BJ (cell line): ENCODE measurements around the gene KLC1. TPM values are rescaled to one million over a fixed set of nuclear protein-coding genes. Genes with fewer than 3 reads are reported as not detected.

ENCODE experiments used
- CTCF ChIA-PET: fragments of 350-600 bp; formaldehyde crosslinking; extraction: SDS; loops from one replicate; lab custom pipeline; 2021; ENCODE audit warnings: antibody characterized with exemption, inconsistent platforms; lab: Yijun Ruan, JAX
- POLR2A ChIA-PET: fragments of 300-600 bp; sonication (Branson Sonifier 250); formaldehyde crosslinking; extraction: SDS; loops from one replicate; lab custom pipeline; 2021; ENCODE audit warnings: antibody characterized with exemption; lab: Charles Lee
- DNase-seq: peaks from one replicate; pipeline ENCODE4 v3.0.0-alpha.2; 2011; ENCODE audit warnings: low read depth
- H3K27me3 ChIP-seq: 2 replicates; pipeline ENCODE4 v1.6.0; 2011; ENCODE audit warnings: low read length; ENCODE audit not compliant: control insufficient read depth, insufficient read depth
- H3K36me3 ChIP-seq: 2 replicates; pipeline ENCODE4 v1.5.1; 2011; ENCODE audit warnings: low read length; ENCODE audit not compliant: control insufficient read depth, insufficient read depth
- H3K4me3 ChIP-seq: 2 replicates; pipeline ENCODE4 v1.5.1; 2011; ENCODE audit warnings: low read depth, mild to moderate bottlenecking, control low read depth, low read length
- polyA plus RNA-seq: library from polyadenylated mRNA; depleted of rRNA; stranded (reverse); fragments of >200 nt; gene quantifications from 2 replicates; pipeline ENCODE4 v1.2.3, GENCODE V29; 2011
- TF ChIP-seq, protein P1 (sequence below): IDR thresholded peaks from 2 replicates; pipeline ENCODE4 v1.5.1; 2011; ENCODE audit warnings: low read depth, mild to moderate bottlenecking, control low read depth, inconsistent platforms, low read length, moderate library complexity; ENCODE audit not compliant: insufficient read depth

KLC1 gene
- polyA plus RNA-seq, 1 experiment: 112 TPM

DNA sequence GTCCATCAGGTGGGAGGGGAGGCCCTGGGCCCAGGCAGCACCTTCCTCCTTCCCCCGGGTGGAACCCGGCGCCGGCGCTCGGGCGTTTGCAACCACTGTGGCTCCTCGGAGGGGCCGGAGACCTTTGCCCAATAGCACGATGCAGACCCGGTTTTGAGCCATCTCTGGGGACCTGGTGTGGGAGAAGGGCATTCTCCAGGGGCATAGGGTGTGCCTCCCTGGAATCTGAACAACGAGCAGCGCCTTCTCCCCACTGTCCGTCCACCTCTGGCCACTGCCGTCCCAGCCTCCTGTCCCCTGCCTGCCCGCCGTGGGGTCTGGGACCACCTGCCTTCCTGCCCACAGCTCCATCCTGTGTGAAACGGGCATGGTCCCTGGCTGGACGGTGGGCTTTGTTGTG is 99.1 kb downstream of the KLC1 start:
- H3K4me3 ChIP-seq: no peak overlapping the region
- no peak for DNase-seq
- no peaks in the 10 kb centered on the region for H3K27me3 ChIP-seq
- CTCF ChIA-PET: no interaction called here
- peaks cover 32% of the 10 kb centered on the region for H3K36me3 ChIP-seq
- TF ChIP-seq, protein P1, sequence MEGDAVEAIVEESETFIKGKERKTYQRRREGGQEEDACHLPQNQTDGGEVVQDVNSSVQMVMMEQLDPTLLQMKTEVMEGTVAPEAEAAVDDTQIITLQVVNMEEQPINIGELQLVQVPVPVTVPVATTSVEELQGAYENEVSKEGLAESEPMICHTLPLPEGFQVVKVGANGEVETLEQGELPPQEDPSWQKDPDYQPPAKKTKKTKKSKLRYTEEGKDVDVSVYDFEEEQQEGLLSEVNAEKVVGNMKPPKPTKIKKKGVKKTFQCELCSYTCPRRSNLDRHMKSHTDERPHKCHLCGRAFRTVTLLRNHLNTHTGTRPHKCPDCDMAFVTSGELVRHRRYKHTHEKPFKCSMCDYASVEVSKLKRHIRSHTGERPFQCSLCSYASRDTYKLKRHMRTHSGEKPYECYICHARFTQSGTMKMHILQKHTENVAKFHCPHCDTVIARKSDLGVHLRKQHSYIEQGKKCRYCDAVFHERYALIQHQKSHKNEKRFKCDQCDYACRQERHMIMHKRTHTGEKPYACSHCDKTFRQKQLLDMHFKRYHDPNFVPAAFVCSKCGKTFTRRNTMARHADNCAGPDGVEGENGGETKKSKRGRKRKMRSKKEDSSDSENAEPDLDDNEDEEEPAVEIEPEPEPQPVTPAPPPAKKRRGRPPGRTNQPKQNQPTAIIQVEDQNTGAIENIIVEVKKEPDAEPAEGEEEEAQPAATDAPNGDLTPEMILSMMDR: no peak
- POLR2A ChIA-PET: no interaction called here

DNA sequence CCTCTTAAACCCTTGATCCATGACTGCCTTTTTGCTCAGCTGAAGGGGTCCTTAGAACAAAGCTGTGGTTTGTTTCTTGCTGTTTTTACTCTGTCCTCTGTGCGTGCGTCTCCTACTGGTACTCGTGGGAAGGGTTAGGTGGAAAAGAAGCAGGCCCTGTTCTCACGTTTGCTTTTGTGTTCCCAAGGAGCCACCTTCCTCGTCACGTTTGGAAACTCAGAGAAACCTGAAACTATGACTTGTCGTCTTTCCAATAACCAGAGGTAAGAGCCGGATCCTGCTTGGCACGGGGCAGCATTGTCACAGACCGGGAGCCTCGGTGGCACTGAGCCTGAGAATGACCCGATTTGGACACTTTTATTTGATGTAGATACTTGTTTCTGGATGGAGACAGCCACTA is 99.7 kb downstream of the KLC1 start:
- TF ChIP-seq, protein P1: no peak
- POLR2A ChIA-PET: no interaction called here

DNA sequence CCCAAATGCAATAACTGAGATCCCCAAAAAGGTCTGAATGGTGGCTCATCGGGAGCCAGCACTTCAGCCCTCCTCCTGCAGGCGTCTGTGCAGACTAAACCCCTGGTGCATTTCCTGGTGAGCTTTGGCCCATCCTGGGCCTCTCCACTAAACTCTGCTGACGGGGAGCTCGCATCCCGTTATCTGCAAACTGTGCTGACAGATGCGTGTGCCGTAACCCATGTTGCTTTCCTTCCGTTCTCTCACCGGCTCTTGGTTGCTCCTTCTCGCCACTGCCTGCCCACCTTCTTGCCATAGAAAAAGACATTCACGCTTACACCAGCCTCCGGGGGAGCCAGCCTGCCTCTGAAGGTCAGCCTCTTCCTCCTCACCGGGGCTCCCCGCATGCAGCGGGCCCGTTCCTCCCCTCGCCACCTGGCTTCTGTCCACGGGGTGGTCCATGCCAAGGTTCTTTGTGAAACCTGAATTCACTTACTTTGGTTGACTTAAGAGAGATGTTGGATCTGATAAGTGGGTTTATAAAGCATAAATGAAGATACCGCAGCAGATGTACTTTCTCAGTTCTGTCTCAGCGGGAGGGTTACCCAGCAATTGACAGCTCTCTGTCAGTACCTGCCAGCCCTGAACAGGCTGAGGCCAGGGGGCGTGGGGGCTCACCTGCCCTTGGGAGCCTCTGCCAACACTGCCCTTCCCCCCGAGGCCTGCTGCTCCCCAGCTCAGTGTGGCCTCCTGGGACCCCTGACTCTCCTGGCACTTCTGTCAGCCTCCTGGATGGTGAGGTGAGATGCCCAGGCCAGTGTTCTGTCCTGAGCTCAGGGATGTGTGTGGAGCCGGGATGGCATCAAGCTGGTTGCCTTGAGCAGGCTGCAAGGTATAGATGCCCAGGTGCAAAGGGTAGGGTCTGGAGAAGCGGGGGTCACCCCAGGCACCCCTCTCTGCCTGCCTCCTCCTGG is 100.8 kb downstream of the KLC1 start:
- CTCF ChIA-PET: no interaction called here
- peaks cover 33% of the 10 kb centered on the region for H3K36me3 ChIP-seq

More for the DNA sequence above, 99.7 kb downstream of the KLC1 start:
- H3K27me3 ChIP-seq: no peaks in the 10 kb centered on the region
- no peak overlapping the region for H3K4me3 ChIP-seq
- CTCF ChIA-PET: interaction anchor here (0.6 kb wide), 1 partner anchor 69 kb away, joined by 4 read pairs; no protein-coding TSS in a partner anchor
- peaks cover 32% of the 10 kb centered on the region for H3K36me3 ChIP-seq
- no peak for DNase-seq

DNA sequence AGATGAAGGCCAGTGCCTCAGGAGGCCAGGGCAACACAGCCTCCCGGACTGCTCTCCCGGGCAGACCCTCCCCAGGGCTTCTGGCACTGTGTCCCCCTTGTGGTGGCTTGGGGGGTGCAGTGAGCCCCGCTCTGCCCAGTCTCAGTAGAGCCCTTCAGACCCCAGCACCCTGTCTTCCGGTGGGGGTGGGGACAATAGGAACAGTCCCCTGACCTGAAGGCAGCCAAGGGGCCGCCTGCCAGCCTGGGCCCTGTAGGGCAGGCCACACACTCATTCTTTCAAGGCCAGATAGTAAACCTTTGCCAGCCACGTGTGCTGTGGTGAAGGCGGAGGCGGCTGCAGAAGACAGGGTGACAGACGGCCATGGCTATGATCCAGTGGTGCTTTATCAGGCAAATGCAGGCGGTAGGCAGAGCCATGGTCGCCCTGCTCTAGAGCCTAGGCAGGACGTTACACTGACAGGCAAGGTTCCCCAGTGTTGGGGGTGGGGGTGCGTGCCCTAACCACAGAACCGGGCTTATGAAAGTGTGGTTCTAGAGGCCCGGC is 101.6 kb downstream of the KLC1 start:
- TF ChIP-seq, protein P1: peak; percentile 26; the same call in 1 of the 2 replicates
- CTCF ChIA-PET: no interaction called here
- POLR2A ChIA-PET: no interaction called here
- no peaks in the 10 kb centered on the region for H3K27me3 ChIP-seq
- peaks cover 34% of the 10 kb centered on the region for H3K36me3 ChIP-seq
- DNase-seq: no peak
- H3K4me3 ChIP-seq: no peak overlapping the region

More for the DNA sequence above, 100.8 kb downstream of the KLC1 start:
- no peak overlapping the region for H3K4me3 ChIP-seq
- no peak for DNase-seq
- POLR2A ChIA-PET: no interaction called here
- H3K27me3 ChIP-seq: no peaks in the 10 kb centered on the region
- TF ChIP-seq, protein P1: no peak

DNA sequence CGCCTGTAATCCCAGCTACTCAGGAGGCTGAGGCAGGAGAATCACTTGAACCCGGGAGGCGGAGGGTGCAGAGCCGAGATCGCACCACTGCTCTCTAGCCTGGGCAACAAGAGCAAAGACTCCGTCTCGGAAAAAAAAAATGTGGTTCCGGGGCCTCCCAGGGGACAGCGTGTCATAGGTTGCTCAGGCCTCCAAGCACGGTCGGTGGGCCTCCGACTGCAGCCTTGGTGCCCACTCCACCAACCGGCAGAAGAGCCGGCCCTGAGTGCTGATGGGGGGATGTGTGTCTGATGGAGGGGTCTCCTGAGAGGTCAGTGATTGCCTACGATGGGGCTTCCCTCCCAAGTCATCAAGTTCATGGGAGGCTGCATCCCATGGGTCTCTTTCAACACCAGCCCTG is 102.5 kb downstream of the KLC1 start:
- ChIA-PET CTCF (interaction anchor here (1.3 kb wide), 1 partner anchor 10 kb away, joined by 3 read pairs; no protein-coding TSS in a partner anchor), POLR2A (no interaction called here)
- no peaks in the 10 kb centered on the region for H3K27me3 ChIP-seq
- no peak for DNase-seq
- peaks cover 32% of the 10 kb centered on the region for H3K36me3 ChIP-seq
- TF ChIP-seq, protein P1: no peak
- no peak overlapping the region for H3K4me3 ChIP-seq
